HG02763 (cell line): ENCODE results near the gene SNTB2.

Source experiments
- ATAC-seq: cut with Tn5 transposase; IDR thresholded peaks from one replicate; pipeline ENCODE4 v1.9.1; 2021; ENCODE audit warnings: mild to moderate bottlenecking, moderate library complexity; ENCODE audit not compliant: unreplicated experiment

SNTB2 gene

GRCh38 chr16:69330286-69331109 lies 143.5 kb downstream of the SNTB2 start, which contains the start of gene PDF:
PDF (minus strand) TSS chr16:69330588; CDS start chr16:69330570, 18 bp downstream.
- peak; percentile 94 for ATAC-seq

GRCh38 chr16:69334696-69335095 lies 147.7 kb downstream of the SNTB2 start:
- no peak for ATAC-seq

- no peak for ATAC-seq
These were observed 151.8 kb downstream of the SNTB2 start for GRCh38 chr16:69338557-69339288.

GRCh38 chr16:69339289-69340094 lies 152.5 kb downstream of the SNTB2 start, which contains the start of the genes COG8 and NIP7:
COG8 (minus strand) TSS chr16:69339564; CDS start chr16:69339552, 12 bp downstream.
NIP7 (plus strand) TSS chr16:69339772; CDS start chr16:69339830, 58 bp downstream.
- ATAC-seq: peak; percentile 89

- no peak for ATAC-seq
These were observed 153.2 kb downstream of the SNTB2 start for GRCh38 chr16:69340095-69340644.

- no peak for ATAC-seq
These were observed 157.2 kb downstream of the SNTB2 start for GRCh38 chr16:69344171-69344570.

GRCh38 chr16:69345923-69346322 lies 159.0 kb downstream of the SNTB2 start:
- ATAC-seq: no peak

- ATAC-seq: no peak
These were observed 159.7 kb downstream of the SNTB2 start for GRCh38 chr16:69346683-69347082.

- no peak for ATAC-seq
These were observed 161.3 kb downstream of the SNTB2 start for GRCh38 chr16:69348222-69348621.

- ATAC-seq: no peak
These were observed 162.6 kb downstream of the SNTB2 start for GRCh38 chr16:69349536-69349935.

GRCh38 chr16:69350536-69351133 lies 163.7 kb downstream of the SNTB2 start:
- ATAC-seq: no peak

- ATAC-seq: no peak
These were observed 164.5 kb downstream of the SNTB2 start, which contains the start of gene TMED6 for GRCh38 chr16:69351309-69352027. TMED6 (minus strand) TSS chr16:69351786; CDS start chr16:69351753, 33 bp downstream.
